Fibroblast of mammary gland (primary cell): Measurements from ENCODE around the gene FOLH1.
A peak's percentile ranks its signal among the peaks of the same experiment; 100 is the strongest.
"Not testable (repeated sequence)": the region's sequence is repeated elsewhere in the genome, so short reads cannot be mapped to it uniquely, and the experiment has no call there.

Experiments
- DNase-seq: peaks from one replicate; pipeline ENCODE4 v3.0.0-alpha.2; 2010; ENCODE audit warnings: low read depth
- H3K4me3 ChIP-seq: 2 replicates; pipeline ENCODE4 v1.5.1; 2011; ENCODE audit warnings: low read depth, mild to moderate bottlenecking, low read length, moderate library complexity; ENCODE audit not compliant: control insufficient read depth
- CTCF ChIP-seq: conservative IDR thresholded peaks from 2 replicates; pipeline ENCODE4 v1.5.1; 2011; ENCODE audit warnings: low read depth, low read length, inconsistent platforms; ENCODE audit not compliant: control insufficient read depth, insufficient read depth

FOLH1 gene

GRCh38 chr11:49208006-49208721 lies at the start of gene FOLH1:
Gene FOLH1 (minus strand): TSS chr11:49208602. CDS start chr11:49208409, 193 bp downstream.
- H3K4me3 ChIP-seq = peak within 1 kb of the TSS; percentile 13
- no peak for TF ChIP-seq CTCF
- DNase-seq = peak; percentile 15

GRCh38 chr11:49255148-49255547 lies 46.7 kb upstream of the FOLH1 start:
- H3K4me3 ChIP-seq, DNase-seq: not testable (repeated sequence)

- not testable (repeated sequence) for H3K4me3 ChIP-seq, DNase-seq
Measured at GRCh38 chr11:49251212-49251611, 42.8 kb upstream of the FOLH1 start.

- DNase-seq, H3K4me3 ChIP-seq: not testable (repeated sequence)
Measured at GRCh38 chr11:49250398-49251115, 42.2 kb upstream of the FOLH1 start.

- not testable (repeated sequence) for H3K4me3 ChIP-seq, DNase-seq
Measured at GRCh38 chr11:49249363-49249762, 41.0 kb upstream of the FOLH1 start.

GRCh38 chr11:49233685-49234084 lies 25.3 kb upstream of the FOLH1 start:
- DNase-seq = not testable (repeated sequence)

GRCh38 chr11:49233019-49233418 lies 24.6 kb upstream of the FOLH1 start:
- not testable (repeated sequence) for H3K4me3 ChIP-seq, DNase-seq

More at GRCh38 chr11:49233685-49234084, 25.3 kb upstream of the FOLH1 start:
- not testable (repeated sequence) for H3K4me3 ChIP-seq

- DNase-seq, H3K4me3 ChIP-seq: not testable (repeated sequence)
Measured at GRCh38 chr11:49231725-49232124, 23.3 kb upstream of the FOLH1 start.

GRCh38 chr11:49230534-49230933 lies 22.1 kb upstream of the FOLH1 start:
- DNase-seq, H3K4me3 ChIP-seq: not testable (repeated sequence)

GRCh38 chr11:49230001-49230400 lies 21.6 kb upstream of the FOLH1 start:
- not testable (repeated sequence) for DNase-seq, H3K4me3 ChIP-seq

GRCh38 chr11:49229136-49229535 lies 20.7 kb upstream of the FOLH1 start:
- DNase-seq, H3K4me3 ChIP-seq: not testable (repeated sequence)

- not testable (repeated sequence) for H3K4me3 ChIP-seq, DNase-seq
Measured at GRCh38 chr11:49225255-49225785, 16.9 kb upstream of the FOLH1 start.

- no peak for TF ChIP-seq CTCF
- no peak for DNase-seq
- no peak overlapping the region for H3K4me3 ChIP-seq
Measured at GRCh38 chr11:49221112-49221511, 12.7 kb upstream of the FOLH1 start.
